ENCODE data around the gene PRSS16. TPM values are rescaled to one million over a fixed set of nuclear protein-coding genes. Genes with fewer than 3 reads are reported as not detected.
"Not testable (repeated sequence)": the region's sequence is repeated elsewhere in the genome, so short reads cannot be mapped to it uniquely, and the experiment has no call there.

The PRSS16 gene
- 1 to 10 TPM in 4 of 12 donors, under 1 TPM in 5, not detected in 3; 0.14 to 4.3 (median 0.24) TPM for polyA plus RNA-seq (ENCODE audit: insufficient read length in 12 of 12)
- long read RNA-seq, donor 1, partial matches to known transcripts, result 0 of 6 reads
- long read RNA-seq, donor 1, other reads (novel, unspliced or antisense), result 0 of 6 reads
- long read RNA-seq, donor 2, result 0 reads
- long read RNA-seq, donor 3, result 0 reads
- long read RNA-seq, donor 4, result 0 reads
- long read RNA-seq, donor 5, result 0 reads
- long read RNA-seq, donor 6, result 0 reads
- long read RNA-seq, donor 7, result 0 reads
- long read RNA-seq, donor 8, result 0 reads
- long read RNA-seq, donor 9, result 0 reads
- long read RNA-seq, donor 10, result 0 reads
- long read RNA-seq, donor 11, result 0 reads

- no peak for DNase-seq
Observed at GRCh38 chr6:27247133-27247836, at the start of gene PRSS16. PRSS16 (plus strand) TSS chr6:27247701; CDS start chr6:27247738, 37 bp downstream.

- no peak for DNase-seq
Observed at GRCh38 chr6:27205375-27206278, 41.9 kb upstream of the PRSS16 start.

- DNase-seq, result no peak
Observed at GRCh38 chr6:27206806-27207205, 40.7 kb upstream of the PRSS16 start.

GRCh38 chr6:27208042-27208441 lies 39.5 kb upstream of the PRSS16 start:
- no peak for DNase-seq

DNA sequence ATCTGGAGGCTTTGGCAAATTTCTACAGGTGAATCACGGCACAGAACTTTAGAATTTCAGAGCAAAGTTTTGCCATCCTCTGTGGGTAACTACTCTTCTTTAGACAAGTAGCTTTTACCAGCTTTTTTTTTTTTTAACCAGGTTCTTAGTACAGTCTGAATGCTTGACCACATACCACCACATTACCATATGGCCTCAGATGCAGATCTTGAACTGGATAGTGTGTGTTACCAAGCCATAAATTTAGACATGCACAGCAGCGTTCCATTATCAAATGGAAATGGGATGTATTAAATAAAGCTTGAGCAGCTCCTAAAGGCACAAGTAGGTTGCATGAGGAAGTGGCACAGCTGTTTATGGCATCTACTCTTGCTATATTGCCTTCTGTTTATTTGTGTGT lies 38.3 kb upstream of the PRSS16 start:
- DNase-seq, result no peak

- no peak for DNase-seq
Observed at GRCh38 chr6:27209659-27210269, 37.7 kb upstream of the PRSS16 start.

DNA sequence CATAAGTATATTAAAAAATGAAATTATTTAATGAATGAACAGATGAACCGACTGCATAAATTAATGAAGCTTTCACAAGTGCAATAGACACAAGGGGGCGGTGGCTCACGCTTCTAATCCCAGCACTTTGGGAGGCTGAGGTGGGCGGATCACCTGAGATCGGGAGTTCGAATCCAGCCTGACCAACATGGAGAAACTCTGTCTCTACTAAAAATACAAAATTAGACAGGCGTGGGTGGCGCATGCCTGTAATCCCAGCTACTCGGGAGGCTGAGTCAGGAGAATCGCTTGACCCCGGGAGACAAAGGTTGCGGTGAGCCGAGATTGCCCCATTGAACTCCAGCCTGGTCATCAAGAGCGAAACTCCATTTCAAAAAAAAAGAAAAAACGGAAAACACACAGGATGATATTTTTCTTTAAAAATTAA lies 34.4 kb upstream of the PRSS16 start:
- DNase-seq, result not testable (repeated sequence)

DNA sequence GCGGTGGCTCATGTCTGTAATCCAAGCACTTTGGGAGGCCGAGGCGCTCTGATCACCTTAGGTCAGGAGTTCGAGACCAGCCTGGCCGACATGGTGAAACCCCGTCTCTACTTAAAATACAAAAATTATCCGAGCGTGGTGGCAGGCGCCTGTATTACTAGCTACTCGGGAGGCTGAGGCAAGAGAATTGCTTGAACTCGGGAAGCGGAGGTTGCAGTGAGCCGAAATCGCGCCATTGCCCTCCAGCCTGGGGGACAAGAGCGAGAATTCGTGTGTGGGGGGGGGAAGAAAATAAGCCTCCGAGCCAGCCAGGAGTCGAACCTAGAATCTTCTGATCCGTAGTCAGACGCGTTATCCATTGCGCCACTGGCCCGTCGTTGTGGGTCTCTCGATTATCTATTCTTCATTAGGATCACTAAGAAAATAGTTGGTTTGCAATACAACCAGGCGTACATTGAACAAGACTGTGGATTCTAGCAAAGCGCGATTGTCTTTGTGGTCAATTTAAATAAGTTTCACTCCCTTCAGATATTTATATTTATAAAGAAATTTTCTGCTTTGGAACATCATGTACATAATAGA lies 33.9 kb upstream of the PRSS16 start:
- no peak for DNase-seq

DNA sequence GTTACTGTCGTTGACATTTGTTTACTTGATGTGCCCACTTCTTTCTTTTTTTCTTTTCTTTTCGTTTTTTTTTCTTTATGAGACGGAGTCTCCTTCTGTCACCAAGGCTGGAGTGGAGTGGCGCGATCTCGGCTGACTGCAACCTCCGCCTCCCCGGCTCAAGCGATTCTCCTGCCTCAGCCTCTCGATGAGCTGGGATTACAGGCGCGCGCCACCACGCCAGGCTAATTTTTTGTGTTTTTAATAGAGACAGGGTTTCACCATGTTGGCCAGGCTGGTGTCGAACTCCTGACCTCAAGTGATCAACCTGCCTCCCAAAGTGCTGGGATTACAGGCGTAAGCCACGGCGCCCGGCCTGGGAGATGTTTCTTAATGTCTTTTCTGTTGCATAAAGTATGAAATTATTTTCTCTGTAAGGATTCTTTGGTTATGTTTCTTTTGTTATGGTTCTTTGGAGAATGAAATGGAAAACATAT lies 33.3 kb upstream of the PRSS16 start:
- DNase-seq, result no peak

DNA sequence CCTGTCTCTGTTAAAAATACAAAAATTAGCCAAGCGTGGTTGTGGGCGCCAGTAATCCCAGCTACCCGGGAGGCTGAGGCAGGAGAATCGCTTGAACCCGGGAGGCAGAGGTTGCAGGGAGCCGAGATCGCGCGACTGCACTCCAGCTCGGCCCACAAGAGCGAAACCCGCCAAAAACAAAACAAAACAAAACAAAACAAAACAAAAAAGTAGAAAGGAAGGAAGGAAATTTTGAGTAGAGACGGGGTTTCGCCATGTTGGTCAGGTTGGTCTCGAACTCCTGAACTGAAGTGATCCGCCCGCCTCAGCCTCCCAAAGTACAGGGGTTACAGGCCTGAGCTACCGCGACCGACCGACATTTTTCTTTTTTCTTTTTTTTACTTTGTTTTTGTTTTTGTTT lies 30.6 kb upstream of the PRSS16 start:
- no peak for DNase-seq

DNA sequence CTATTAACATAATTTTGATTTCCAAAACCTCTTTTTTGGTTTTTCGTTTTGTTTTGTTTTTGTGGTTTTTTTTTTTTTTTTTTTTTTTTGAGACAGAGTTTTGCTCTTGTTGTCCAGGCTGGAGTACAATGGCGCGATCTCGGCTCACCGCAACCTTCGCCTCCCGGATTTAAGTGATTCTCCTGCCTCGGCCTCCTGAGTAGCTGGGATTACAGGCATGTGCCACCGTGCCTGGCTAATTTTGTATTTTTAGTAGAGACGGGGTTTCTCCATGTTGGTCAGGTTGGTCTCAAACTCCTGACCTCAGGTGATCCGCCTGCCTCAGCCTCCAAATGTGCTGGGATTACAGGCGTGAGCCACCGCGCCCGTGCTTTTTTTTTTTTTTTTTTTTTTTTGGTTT lies 24.5 kb upstream of the PRSS16 start:
- DNase-seq, result not testable (repeated sequence)

DNA sequence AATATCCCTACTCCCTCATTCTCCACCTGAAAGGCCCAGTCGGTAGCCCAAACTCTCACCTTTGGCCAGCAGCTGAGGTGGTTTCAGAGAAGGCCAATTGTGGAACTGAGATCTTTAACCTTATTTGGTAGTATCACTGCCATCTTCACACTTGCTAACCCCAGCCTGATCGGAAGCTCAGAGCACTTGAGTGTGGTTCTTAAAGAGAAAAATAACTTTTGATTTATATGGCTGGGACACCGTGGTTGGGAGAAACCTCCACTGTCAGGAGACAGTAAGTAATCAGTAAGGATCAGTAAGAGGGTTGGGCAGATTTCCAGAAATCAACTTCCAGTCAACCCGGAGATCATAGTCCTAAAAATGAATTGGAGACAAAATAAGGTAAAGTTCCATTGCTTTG lies 22.8 kb upstream of the PRSS16 start:
- DNase-seq, result no peak

DNA sequence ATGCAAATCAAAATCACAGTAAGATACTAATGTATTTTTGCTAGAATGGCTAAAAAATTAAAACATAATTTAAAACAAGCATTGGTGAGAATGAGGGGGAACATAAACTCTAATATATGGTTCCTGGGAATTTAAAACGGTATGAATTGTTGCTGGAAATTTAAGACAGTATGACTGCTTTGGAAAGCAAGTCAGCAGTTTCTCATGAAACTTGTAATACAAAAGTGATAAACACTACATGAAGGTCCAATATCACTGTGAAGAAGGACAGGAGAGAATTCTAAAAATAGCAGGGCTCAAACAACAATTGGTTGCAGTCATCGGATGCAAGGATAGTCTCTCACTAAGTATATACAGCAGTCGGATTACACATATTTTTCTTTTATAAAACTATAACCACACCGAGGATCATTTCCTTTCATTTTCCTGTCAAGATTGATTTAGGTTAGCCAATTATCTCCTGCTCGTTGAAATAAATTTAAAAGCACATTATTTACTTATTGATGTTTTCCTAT lies 18.5 kb upstream of the PRSS16 start:
- DNase-seq, result no peak

- DNase-seq, result no peak
Observed at GRCh38 chr6:27230758-27231111, 16.8 kb upstream of the PRSS16 start.

DNA sequence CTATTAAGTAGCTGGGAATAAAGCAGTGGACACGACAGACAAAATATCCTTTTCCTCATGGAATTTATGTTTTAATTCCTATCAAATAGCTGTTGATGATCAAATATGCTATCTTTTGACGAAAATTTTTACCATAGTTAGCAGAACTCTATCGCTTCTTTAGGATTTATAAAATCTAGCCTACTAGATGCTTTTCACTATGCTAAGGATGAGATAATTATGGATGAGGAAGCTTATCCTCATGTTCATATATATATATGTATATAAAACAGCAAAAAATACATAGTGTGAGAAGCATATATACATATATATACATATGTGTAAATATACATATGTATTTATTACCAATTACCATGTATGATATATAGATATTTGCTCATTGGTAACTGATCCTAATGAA lies 12.9 kb upstream of the PRSS16 start:
- no peak for DNase-seq

DNA sequence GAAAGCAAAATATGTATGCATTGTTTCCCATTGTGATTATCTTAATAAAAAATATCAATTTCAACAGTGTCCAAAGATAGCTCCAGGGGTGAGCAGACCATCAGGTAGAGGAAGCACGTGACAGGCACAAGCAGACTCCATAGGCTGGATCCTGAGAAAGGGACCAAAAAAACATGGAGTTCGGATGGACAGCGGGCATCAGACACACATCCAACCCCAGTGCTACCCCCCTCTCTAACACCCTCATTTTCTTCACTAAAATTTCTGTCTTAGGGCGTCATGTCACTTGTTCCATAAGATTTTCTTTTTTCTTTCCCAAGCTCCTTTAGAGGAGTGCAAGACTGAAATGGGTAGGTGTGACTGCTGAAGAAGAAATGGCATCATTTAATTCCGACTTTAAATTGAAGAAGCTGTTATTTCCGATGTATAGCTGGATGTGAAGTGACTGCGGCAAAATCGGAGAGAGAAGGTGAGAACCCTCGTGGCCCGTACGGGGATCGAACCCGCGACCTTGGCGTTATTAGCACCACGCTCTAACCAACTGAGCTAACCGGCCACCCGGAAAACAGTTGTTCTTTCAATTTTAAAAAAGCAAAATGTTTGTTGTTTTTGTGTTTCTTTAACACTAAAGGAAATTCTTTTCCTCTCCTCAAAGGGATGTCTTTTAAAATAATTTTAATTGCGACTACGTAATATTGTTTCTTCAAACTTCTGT lies 10.3 kb upstream of the PRSS16 start:
- DNase-seq, result no peak

DNA sequence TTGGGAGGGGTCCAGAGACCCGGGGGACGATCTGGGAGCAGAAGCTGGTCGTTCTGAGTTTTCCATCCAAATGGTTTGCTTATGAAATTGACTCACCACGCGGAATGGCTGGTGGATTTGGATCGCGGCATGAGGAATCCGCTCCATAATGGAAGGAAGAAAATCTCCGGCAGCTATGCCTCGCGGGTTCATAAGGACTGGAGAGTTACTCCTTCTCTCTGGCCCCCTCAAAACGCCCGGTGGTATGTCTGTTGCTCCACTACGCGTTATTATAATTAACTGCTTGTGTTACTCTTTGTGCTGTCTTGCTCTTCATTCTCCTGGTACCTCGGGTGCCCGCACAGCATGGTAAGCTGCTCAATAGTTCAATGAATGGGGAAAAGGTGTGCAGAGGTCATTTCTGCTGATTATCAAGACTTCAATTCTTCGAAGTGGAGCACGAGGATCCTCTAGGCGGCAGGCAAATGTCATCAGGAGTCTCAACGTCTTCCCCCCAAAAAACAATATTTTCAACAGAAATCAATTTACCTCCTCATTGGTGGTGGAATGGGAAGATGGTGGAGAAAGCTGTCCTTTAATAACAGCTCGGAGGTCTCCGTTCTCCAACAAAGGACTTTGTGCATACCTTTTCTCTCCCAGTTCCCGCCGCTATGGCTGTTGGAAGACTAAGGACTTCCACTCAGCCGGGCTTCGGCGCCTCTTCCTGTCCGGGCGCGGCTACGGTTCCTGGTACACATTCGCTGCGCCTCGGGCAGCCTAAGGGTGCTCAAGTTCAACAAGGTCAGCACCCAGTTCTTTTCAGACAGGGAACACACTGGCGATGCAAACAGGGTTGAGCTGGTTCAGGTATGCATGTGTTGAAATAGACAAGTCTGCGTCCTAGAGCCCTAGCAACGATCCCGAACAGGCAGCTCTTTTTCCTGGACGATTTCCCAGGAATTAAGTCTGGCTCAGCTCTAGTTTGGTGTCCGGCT lies 9.2 kb upstream of the PRSS16 start:
- DNase-seq, result no peak

- DNase-seq, result no peak
Observed at GRCh38 chr6:27239258-27239657, 8.2 kb upstream of the PRSS16 start.

GRCh38 chr6:27241443-27241842 lies 6.1 kb upstream of the PRSS16 start:
- no peak for DNase-seq
